NCI-H2029 treated with DMSO at 0.1 percent for 48 hours (cell line): ENCODE results near the gene TSC1.
"Not testable (repeated sequence)": the region's sequence is repeated elsewhere in the genome, so short reads cannot be mapped to it uniquely, and the experiment has no call there.

Source experiments
- DNase-seq: peaks from one replicate; lab custom pipeline; 2025; lab: John Stamatoyannopoulos, UW

Gene TSC1

GRCh38 chr9:132944294-132945185, at the start of gene TSC1:
TSC1 (minus strand) TSS chr9:132944616; CDS start chr9:132928872, 15,744 bp downstream.
- peak; percentile 89 for DNase-seq

- no peak for DNase-seq
These were observed 49.1 kb upstream of the TSC1 start for GRCh38 chr9:132993511-132993939.

GRCh38 chr9:132991351-132992300, 47.2 kb upstream of the TSC1 start:
- no peak for DNase-seq

DNA sequence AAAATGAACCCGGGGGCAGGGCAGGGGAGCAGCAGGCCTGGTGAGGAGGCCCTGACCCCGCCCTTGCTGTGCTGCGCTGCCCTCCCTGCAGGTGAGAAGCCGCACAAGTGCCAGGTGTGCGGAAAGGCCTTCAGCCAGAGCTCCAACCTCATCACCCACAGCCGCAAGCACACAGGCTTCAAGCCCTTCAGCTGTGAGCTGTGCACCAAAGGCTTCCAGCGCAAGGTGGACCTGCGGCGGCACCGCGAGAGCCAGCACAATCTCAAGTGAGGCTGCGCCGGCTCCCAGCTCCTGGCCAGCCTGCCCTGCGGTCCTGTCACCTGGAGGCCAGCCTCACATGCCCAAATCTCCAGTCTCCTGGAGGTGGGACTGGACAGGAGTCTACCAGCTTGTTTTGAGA, 46.4 kb upstream of the TSC1 start:
- DNase-seq, result no peak

- not testable (repeated sequence) for DNase-seq
These were observed 45.7 kb upstream of the TSC1 start for GRCh38 chr9:132989998-132990557.

GRCh38 chr9:132989414-132989996, 45.1 kb upstream of the TSC1 start:
- no peak for DNase-seq

GRCh38 chr9:132989014-132989310, 44.5 kb upstream of the TSC1 start:
- no peak for DNase-seq

DNA sequence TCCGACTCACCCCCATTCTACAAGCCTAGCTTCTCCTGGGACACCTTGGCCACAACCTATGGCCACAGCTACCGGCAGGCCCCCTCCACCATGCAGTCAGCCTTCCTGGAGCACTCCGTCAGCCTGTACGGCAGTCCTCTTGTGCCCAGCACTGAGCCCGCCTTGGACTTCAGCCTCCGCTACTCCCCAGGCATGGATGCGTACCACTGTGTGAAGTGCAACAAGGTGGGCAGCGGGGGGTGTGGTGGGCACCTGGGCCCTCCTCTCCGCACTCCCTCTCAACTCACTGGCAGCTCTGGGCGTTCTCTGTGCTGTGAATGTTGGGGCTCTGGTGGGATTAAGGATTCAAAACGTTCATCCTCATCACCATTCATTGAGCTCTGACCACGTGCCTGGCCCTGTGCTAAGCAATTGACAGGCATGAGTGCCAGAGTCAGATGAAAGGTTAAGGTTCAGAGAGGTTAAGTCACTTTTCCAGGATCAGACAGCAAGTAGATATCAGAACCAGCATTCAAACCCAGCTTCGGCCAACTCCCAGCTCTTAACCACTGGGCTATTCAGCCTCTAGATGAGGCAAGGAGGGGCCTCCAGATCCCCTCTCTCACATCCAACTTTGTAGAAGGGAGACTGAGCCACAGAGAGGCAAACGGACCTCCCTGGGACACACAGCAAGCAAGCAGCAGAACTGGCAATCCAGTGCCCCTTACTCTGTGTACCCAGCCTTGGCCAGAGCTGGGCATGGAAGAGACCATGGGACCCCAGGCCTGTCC, 44.0 kb upstream of the TSC1 start:
- DNase-seq, result no peak

- DNase-seq, result no peak
These were observed 42.5 kb upstream of the TSC1 start for GRCh38 chr9:132986640-132987620.

DNA sequence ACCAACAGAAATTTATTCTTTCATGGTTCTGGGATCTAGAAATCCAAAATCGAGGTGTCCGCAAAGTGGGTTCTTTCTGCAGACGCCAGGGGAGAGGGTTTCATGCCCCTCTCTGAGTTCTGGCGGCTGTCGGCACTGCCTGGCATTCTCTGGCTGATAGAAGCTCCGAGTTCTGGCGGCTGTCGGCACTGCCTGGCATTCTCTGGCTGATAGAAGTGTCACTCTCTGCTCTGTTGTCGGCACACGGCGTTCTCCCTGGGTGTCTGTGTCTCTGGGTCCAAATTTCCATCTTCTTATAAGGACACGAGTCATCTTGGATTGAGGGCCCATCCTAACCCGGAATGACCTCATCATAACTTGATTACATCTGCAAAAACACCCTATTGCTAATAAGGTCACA, 41.7 kb upstream of the TSC1 start:
- no peak for DNase-seq

DNA sequence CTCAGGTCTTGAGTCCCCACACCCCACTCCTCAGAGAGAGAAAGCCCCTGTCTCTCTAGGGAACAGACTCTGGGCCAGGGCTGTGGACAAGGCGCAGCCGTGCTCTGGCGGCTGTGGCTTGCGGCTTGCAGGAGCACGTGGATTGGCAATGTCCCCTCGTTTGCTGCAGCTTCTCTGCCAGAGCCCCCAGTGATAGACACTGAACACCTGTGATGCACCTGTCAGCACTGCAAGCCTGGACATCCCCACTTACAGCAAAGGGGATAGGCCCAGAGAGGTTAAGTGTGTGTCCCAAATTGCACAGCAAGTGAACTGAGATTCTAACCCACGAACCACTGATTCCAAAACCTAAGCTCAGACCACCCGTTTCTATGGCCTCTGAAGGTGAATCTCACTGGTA, 41.1 kb upstream of the TSC1 start:
- DNase-seq, result no peak

- no peak for DNase-seq
These were observed 40.6 kb upstream of the TSC1 start for GRCh38 chr9:132985071-132985350.

DNA sequence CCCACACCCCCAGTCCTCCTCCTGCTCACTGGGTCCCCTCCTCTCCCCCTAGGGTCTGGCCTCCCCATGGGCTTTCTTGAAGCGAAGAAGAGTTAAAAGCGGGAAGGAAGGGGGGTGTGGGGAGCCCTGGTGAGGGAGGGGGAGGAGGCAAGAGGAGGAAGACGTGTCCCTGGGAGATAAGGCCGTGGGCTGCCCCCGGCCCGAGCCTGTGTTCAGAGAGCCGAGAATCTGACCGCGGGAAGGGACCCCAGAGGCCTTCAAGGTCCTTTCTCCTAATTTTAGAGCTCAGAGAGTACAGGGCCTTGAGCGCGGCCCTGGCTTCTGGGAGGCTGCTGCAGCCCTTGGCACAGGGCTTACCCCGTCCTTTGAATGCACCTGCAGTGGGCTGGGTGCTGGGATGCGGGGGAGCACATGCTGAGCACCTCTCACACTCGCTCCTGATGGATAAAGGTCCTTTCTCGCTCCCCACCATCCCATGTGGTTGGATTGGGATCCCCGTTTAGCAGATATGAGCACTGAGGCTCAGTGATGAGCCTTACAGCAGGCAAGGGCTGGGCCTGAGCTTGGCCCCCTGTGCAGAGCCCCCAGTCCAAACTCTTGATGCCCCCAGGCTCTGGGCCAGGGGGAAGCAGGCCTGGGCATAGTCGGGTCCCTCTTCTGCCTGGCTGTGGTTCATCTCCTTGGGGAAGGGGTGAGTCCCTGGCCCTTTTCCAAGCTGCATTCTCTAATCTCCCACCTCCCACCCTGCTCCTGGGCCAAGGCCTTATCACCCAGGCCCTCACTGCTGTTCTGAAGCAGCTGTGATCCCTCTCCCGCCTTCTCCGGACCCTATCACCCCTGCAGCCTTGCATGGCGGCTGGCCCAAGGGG, 40.0 kb upstream of the TSC1 start:
- DNase-seq, result no peak

GRCh38 chr9:132983491-132984201, 39.2 kb upstream of the TSC1 start:
- no peak for DNase-seq

DNA sequence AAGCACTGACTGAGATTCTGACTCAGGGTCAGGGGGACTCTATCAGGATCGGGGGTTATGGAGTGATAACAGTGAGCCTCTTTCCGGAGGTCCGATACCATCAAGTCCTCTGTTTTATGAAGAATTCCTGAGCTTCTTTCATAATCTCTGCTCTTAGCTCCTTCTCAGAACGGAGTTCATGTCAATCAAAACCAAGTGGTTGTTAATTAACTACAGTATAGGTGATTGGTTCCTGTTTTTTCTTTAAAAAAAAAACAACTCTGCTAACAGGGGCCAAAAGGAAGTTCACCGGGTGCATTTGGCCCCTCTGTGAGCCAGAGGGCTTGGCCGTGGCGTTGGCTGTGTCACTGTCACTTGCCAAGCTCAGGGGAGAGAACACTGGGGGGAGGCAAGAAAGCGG, 38.0 kb upstream of the TSC1 start:
- no peak for DNase-seq

DNA sequence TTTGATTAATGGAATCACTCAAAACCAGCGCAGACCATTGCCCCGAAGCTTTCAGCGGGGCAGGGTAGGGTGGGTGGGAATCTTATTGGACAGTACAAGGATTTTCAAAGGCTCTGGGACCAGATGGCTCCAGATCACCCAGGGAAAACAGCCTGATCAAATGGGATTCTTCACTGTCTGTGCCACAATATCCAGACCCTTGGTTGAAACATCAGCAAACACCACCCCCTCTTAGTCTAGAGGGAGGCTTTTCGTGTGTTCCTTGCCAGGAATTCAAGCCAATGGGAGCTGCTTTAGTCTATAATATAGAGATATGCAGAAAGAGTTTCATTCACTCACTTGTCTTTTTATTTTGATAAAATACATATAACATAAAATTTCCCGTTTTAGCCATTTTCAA, 35.7 kb upstream of the TSC1 start:
- DNase-seq, result no peak

DNA sequence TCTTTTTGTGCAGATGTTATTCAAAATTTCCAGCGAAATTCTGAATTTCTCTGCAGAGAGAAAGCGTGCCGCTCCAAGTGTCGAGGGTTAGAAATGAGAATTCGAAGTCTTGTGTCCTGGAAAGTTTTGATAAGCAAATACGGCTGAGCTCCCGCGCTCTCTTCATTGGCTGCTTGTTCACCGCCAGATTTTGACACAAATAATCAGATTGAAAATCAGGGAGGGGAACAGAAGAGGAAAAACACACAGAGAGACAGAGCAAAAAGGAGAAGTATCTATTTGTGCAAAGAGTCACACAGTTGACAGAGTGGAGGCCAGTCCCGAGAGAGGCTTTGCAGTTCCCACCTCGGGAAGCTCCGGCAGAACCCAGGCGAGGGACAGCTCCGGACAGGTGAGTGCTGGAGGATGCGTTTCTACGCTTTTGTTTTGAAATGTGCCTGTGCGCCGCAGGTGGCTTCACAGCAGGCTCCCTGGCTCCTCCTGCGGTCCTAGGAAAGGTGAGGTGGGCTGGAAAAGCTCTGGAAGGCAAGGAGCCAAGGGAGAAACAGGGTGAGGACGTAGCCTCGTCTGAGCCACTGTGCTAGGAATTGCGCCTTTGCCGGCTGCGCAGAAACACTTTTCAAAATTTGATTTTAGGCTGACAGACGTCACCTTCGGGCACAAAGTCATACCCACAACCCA, 34.2 kb upstream of the TSC1 start, which contains the start of gene GFI1B:
TSS of gene GFI1B (plus strand) at position 244 of the 681 bp plus-strand sequence. CDS start 7,985 bp downstream, outside the sequence.
- no peak for DNase-seq

DNA sequence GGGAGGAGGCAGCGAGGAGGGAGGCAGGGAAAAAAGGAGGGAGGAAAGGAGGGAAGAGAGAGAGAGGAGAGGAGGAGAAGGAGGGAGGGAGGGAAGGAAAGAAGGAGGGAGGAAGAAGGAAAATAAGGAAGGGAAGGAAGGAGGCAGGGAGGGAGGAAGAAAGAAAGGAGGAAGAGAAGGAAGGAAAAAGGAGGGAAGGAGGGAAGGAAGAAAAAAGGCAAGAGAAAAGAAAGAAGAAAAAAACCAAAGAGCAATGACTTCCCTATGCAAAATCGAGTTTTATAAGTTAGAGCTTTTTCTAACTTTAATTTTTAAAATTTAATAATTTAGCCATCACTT, 33.7 kb upstream of the TSC1 start:
- no peak for DNase-seq
